ENCODE results near the gene PALS2.

The PALS2 gene

GRCh38 chr7:24604630-24605029 lies 31.4 kb downstream of the PALS2 start:
- no peak for DNase-seq
- Histone ChIP-seq H3K36me3 (ENCODE audit: control insufficient read depth in 4 of 4, insufficient read depth in 4 of 4, low read length in 3 of 4) (peaks cover 0 to 5% (median 0%) of the 10 kb centered on the region in 4 experiments), H3K4me3 (ENCODE audit: control insufficient read depth in 1 of 7, extremely low read depth in 1 of 7, insufficient read depth in 4 of 7, low read depth in 2 of 7, low read length in 6 of 7) (no peak overlapping the region), H3K27me3 (replicated peaks in 2 of 5; ENCODE audit: control insufficient read depth in 4 of 5, insufficient read depth in 5 of 5, low read length in 4 of 5) (no peaks in the 10 kb centered on the region), H3K9me3 (ENCODE audit: control extremely low read depth in 1 of 5, control insufficient read depth in 4 of 5, insufficient read depth in 2 of 5, low read depth in 1 of 5, low read length in 4 of 5) (peaks cover 0 to 6% (median 0%) of the 10 kb centered on the region in 5 experiments), H3K27ac (ENCODE audit: insufficient read depth in 1 of 2, low read depth in 1 of 2, low read length in 2 of 2, poor library complexity in 1 of 2, severe bottlenecking in 2 of 2) (no peak overlapping the region), H3K4me1 (ENCODE audit: control extremely low read depth in 1 of 4, control insufficient read depth in 4 of 4, insufficient read depth in 4 of 4, low read length in 3 of 4) (peaks cover 0 to 10% (median 5%) of the 10 kb centered on the region in 4 experiments)
- 96% methylated on average over 3 of the region's 3 CpGs for WGBS (ENCODE audit: insufficient coverage)
- ChIA-PET CTCF (interaction anchor here (1.0 to 1.9 kb wide), 2 partner anchors 13 to 61 kb away, joined by 4 to 5 read pairs; no protein-coding TSS in a partner anchor), POLR2A (no interaction called here)

- CTCF ChIA-PET, result no interaction called here
These were observed 35.3 kb downstream of the PALS2 start for GRCh38 chr7:24608504-24608903.

GRCh38 chr7:24609059-24609458 lies 35.8 kb downstream of the PALS2 start:
- H3K4me3 ChIP-seq (ENCODE audit: control insufficient read depth in 1 of 7, extremely low read depth in 1 of 7, insufficient read depth in 4 of 7, low read depth in 2 of 7, low read length in 6 of 7), result peak overlapping the region in 1 of 7 experiments; percentile 13
- POLR2A ChIA-PET, result no interaction called here
- no peak for DNase-seq
- WGBS (ENCODE audit: insufficient coverage), result no CpG with 5 or more reads among the region's 2 CpGs
- CTCF ChIA-PET, result no interaction called here
- H3K4me1 ChIP-seq (ENCODE audit: control extremely low read depth in 1 of 4, control insufficient read depth in 4 of 4, insufficient read depth in 4 of 4, low read length in 3 of 4), result peaks cover 0 to 11% (median 6%) of the 10 kb centered on the region in 4 experiments
- peaks cover 0 to 4% (median 0%) of the 10 kb centered on the region in 5 experiments for H3K9me3 ChIP-seq (ENCODE audit: control extremely low read depth in 1 of 5, control insufficient read depth in 4 of 5, insufficient read depth in 2 of 5, low read depth in 1 of 5, low read length in 4 of 5)
- no peaks in the 10 kb centered on the region for H3K36me3 ChIP-seq (ENCODE audit: control insufficient read depth in 4 of 4, insufficient read depth in 4 of 4, low read length in 3 of 4)
- H3K27me3 ChIP-seq (replicated peaks in 2 of 5; ENCODE audit: control insufficient read depth in 4 of 5, insufficient read depth in 5 of 5, low read length in 4 of 5), result no peaks in the 10 kb centered on the region
- no peak overlapping the region for H3K27ac ChIP-seq (ENCODE audit: insufficient read depth in 1 of 2, low read depth in 1 of 2, low read length in 2 of 2, poor library complexity in 1 of 2, severe bottlenecking in 2 of 2)

More at GRCh38 chr7:24608504-24608903, 35.3 kb downstream of the PALS2 start:
- no peaks in the 10 kb centered on the region for H3K27me3 ChIP-seq (replicated peaks in 2 of 5; ENCODE audit: control insufficient read depth in 4 of 5, insufficient read depth in 5 of 5, low read length in 4 of 5)
- no peak for DNase-seq
- H3K9me3 ChIP-seq (ENCODE audit: control extremely low read depth in 1 of 5, control insufficient read depth in 4 of 5, insufficient read depth in 2 of 5, low read depth in 1 of 5, low read length in 4 of 5), result peaks cover 0 to under 1% (median 0%) of the 10 kb centered on the region in 5 experiments
- H3K4me3 ChIP-seq (ENCODE audit: control insufficient read depth in 1 of 7, extremely low read depth in 1 of 7, insufficient read depth in 4 of 7, low read depth in 2 of 7, low read length in 6 of 7), result no peak overlapping the region
- POLR2A ChIA-PET, result no interaction called here
- peaks cover 0 to 11% (median 6%) of the 10 kb centered on the region in 4 experiments for H3K4me1 ChIP-seq (ENCODE audit: control extremely low read depth in 1 of 4, control insufficient read depth in 4 of 4, insufficient read depth in 4 of 4, low read length in 3 of 4)
- no peaks in the 10 kb centered on the region for H3K36me3 ChIP-seq (ENCODE audit: control insufficient read depth in 4 of 4, insufficient read depth in 4 of 4, low read length in 3 of 4)
- no peak overlapping the region for H3K27ac ChIP-seq (ENCODE audit: insufficient read depth in 1 of 2, low read depth in 1 of 2, low read length in 2 of 2, poor library complexity in 1 of 2, severe bottlenecking in 2 of 2)

GRCh38 chr7:24609570-24609969 lies 36.3 kb downstream of the PALS2 start:
- ChIA-PET CTCF (no interaction called here), POLR2A (no interaction called here)
- no peak overlapping the region for H3K27ac ChIP-seq (ENCODE audit: insufficient read depth in 1 of 2, low read depth in 1 of 2, low read length in 2 of 2, poor library complexity in 1 of 2, severe bottlenecking in 2 of 2)
- peaks cover 0 to 11% (median 6%) of the 10 kb centered on the region in 4 experiments for H3K4me1 ChIP-seq (ENCODE audit: control extremely low read depth in 1 of 4, control insufficient read depth in 4 of 4, insufficient read depth in 4 of 4, low read length in 3 of 4)
- H3K27me3 ChIP-seq (replicated peaks in 2 of 5; ENCODE audit: control insufficient read depth in 4 of 5, insufficient read depth in 5 of 5, low read length in 4 of 5), result no peaks in the 10 kb centered on the region
- WGBS (ENCODE audit: insufficient coverage), result no CpG with 5 or more reads among the region's 2 CpGs
- DNase-seq, result no peak
- H3K36me3 ChIP-seq (ENCODE audit: control insufficient read depth in 4 of 4, insufficient read depth in 4 of 4, low read length in 3 of 4), result no peaks in the 10 kb centered on the region
- H3K9me3 ChIP-seq (ENCODE audit: control extremely low read depth in 1 of 5, control insufficient read depth in 4 of 5, insufficient read depth in 2 of 5, low read depth in 1 of 5, low read length in 4 of 5), result peaks cover 0 to 7% (median 0%) of the 10 kb centered on the region in 5 experiments
- H3K4me3 ChIP-seq (ENCODE audit: control insufficient read depth in 1 of 7, extremely low read depth in 1 of 7, insufficient read depth in 4 of 7, low read depth in 2 of 7, low read length in 6 of 7), result no peak overlapping the region

GRCh38 chr7:24611130-24611529 lies 37.9 kb downstream of the PALS2 start:
- WGBS (ENCODE audit: insufficient coverage), result no CpG with 5 or more reads among the region's 3 CpGs

GRCh38 chr7:24617957-24618616 lies 44.8 kb downstream of the PALS2 start:
- POLR2A ChIA-PET, result no interaction called here
- Histone ChIP-seq H3K9me3 (ENCODE audit: control extremely low read depth in 1 of 5, control insufficient read depth in 4 of 5, insufficient read depth in 2 of 5, low read depth in 1 of 5, low read length in 4 of 5) (peaks cover 0 to 22% (median 9%) of the 10 kb centered on the region in 5 experiments), H3K36me3 (ENCODE audit: control insufficient read depth in 4 of 4, insufficient read depth in 4 of 4, low read length in 3 of 4) (peaks cover 0 to 5% (median 0%) of the 10 kb centered on the region in 4 experiments), H3K27me3 (replicated peaks in 2 of 5; ENCODE audit: control insufficient read depth in 4 of 5, insufficient read depth in 5 of 5, low read length in 4 of 5) (no peaks in the 10 kb centered on the region), H3K4me1 (ENCODE audit: control extremely low read depth in 1 of 4, control insufficient read depth in 4 of 4, insufficient read depth in 4 of 4, low read length in 3 of 4) (peaks cover 0 to 6% (median 0%) of the 10 kb centered on the region in 4 experiments), H3K27ac (ENCODE audit: insufficient read depth in 1 of 2, low read depth in 1 of 2, low read length in 2 of 2, poor library complexity in 1 of 2, severe bottlenecking in 2 of 2) (no peak overlapping the region), H3K4me3 (ENCODE audit: control insufficient read depth in 1 of 7, extremely low read depth in 1 of 7, insufficient read depth in 4 of 7, low read depth in 2 of 7, low read length in 6 of 7) (no peak overlapping the region)
- CTCF ChIA-PET, result no interaction called here
- DNase-seq, result no peak
- WGBS (ENCODE audit: insufficient coverage), result 100% methylated on average over 2 of the region's 2 CpGs

More at GRCh38 chr7:24611130-24611529, 37.9 kb downstream of the PALS2 start:
- Histone ChIP-seq H3K4me1 (ENCODE audit: control extremely low read depth in 1 of 4, control insufficient read depth in 4 of 4, insufficient read depth in 4 of 4, low read length in 3 of 4) (peaks cover 0 to 11% (median 6%) of the 10 kb centered on the region in 4 experiments), H3K27me3 (replicated peaks in 2 of 5; ENCODE audit: control insufficient read depth in 4 of 5, insufficient read depth in 5 of 5, low read length in 4 of 5) (no peaks in the 10 kb centered on the region), H3K27ac (ENCODE audit: insufficient read depth in 1 of 2, low read depth in 1 of 2, low read length in 2 of 2, poor library complexity in 1 of 2, severe bottlenecking in 2 of 2) (no peak overlapping the region), H3K9me3 (ENCODE audit: control extremely low read depth in 1 of 5, control insufficient read depth in 4 of 5, insufficient read depth in 2 of 5, low read depth in 1 of 5, low read length in 4 of 5) (peaks cover 0 to 8% (median 0%) of the 10 kb centered on the region in 5 experiments), H3K4me3 (ENCODE audit: control insufficient read depth in 1 of 7, extremely low read depth in 1 of 7, insufficient read depth in 4 of 7, low read depth in 2 of 7, low read length in 6 of 7) (no peak overlapping the region), H3K36me3 (ENCODE audit: control insufficient read depth in 4 of 4, insufficient read depth in 4 of 4, low read length in 3 of 4) (no peaks in the 10 kb centered on the region)
- DNase-seq, result no peak
- POLR2A ChIA-PET, result no interaction called here
- CTCF ChIA-PET, result interaction anchor here (1.6 kb wide), 1 partner anchor 11 kb away, joined by 3 read pairs; no protein-coding TSS in a partner anchor

- no CpG with 5 or more reads among the region's 3 CpGs for WGBS (ENCODE audit: insufficient coverage)
- Histone ChIP-seq H3K27me3 (replicated peaks in 2 of 5; ENCODE audit: control insufficient read depth in 4 of 5, insufficient read depth in 5 of 5, low read length in 4 of 5) (no peaks in the 10 kb centered on the region), H3K36me3 (ENCODE audit: control insufficient read depth in 4 of 4, insufficient read depth in 4 of 4, low read length in 3 of 4) (peaks cover 0 to 5% (median 0%) of the 10 kb centered on the region in 4 experiments), H3K4me1 (ENCODE audit: control extremely low read depth in 1 of 4, control insufficient read depth in 4 of 4, insufficient read depth in 4 of 4, low read length in 3 of 4) (peaks cover 0 to 6% (median 0%) of the 10 kb centered on the region in 4 experiments), H3K27ac (ENCODE audit: insufficient read depth in 1 of 2, low read depth in 1 of 2, low read length in 2 of 2, poor library complexity in 1 of 2, severe bottlenecking in 2 of 2) (no peak overlapping the region), H3K4me3 (ENCODE audit: control insufficient read depth in 1 of 7, extremely low read depth in 1 of 7, insufficient read depth in 4 of 7, low read depth in 2 of 7, low read length in 6 of 7) (no peak overlapping the region), H3K9me3 (ENCODE audit: control extremely low read depth in 1 of 5, control insufficient read depth in 4 of 5, insufficient read depth in 2 of 5, low read depth in 1 of 5, low read length in 4 of 5) (peaks cover 0 to 14% (median 9%) of the 10 kb centered on the region in 5 experiments)
- no peak for DNase-seq
- CTCF ChIA-PET, result no interaction called here
- POLR2A ChIA-PET, result no interaction called here
These were observed 46.7 kb downstream of the PALS2 start for GRCh38 chr7:24619978-24620377.

Data from common myeloid progenitor, CD34-positive (primary cell).